GM19372 (cell line): ENCODE results near the gene EFCAB8.
"Not testable (repeated sequence)": the region's sequence is repeated elsewhere in the genome, so short reads cannot be mapped to it uniquely, and the experiment has no call there.

Experiments
- ATAC-seq: cut with Tn5 transposase; IDR thresholded peaks from one replicate; pipeline ENCODE4 v1.9.1; 2021; ENCODE audit warnings: mild to moderate bottlenecking, low read depth, moderate library complexity; ENCODE audit not compliant: unreplicated experiment

EFCAB8 gene

DNA sequence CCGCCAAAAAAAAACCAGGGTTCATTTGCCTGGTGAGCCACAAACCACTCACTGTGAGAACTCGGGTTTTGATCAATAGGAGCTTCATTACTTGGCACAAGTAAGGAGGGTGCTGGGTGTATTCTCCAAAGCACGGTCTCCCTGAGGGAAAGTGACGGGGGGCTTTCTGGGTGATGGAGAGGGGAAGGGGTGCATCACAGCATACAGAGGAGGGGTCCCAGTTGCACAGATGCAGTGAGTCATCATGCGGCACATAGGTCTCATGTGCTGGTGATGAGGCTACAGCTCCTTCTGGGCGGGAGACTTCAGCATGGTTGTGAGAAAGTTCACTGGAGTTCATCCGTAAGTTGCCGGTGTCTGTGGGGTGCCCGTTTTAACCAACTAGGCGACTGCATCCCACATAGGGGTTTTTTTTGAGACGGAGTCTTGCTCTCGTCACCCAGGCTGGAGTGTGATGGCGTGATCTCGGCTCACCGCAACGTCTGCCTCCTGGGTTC, 109.3 kb downstream of the EFCAB8 start:
- ATAC-seq = no peak

GRCh38 chr20:32968478-32969241, 109.9 kb downstream of the EFCAB8 start:
- no peak for ATAC-seq

- ATAC-seq = no peak
These were observed 110.8 kb downstream of the EFCAB8 start for GRCh38 chr20:32969356-32970114.

DNA sequence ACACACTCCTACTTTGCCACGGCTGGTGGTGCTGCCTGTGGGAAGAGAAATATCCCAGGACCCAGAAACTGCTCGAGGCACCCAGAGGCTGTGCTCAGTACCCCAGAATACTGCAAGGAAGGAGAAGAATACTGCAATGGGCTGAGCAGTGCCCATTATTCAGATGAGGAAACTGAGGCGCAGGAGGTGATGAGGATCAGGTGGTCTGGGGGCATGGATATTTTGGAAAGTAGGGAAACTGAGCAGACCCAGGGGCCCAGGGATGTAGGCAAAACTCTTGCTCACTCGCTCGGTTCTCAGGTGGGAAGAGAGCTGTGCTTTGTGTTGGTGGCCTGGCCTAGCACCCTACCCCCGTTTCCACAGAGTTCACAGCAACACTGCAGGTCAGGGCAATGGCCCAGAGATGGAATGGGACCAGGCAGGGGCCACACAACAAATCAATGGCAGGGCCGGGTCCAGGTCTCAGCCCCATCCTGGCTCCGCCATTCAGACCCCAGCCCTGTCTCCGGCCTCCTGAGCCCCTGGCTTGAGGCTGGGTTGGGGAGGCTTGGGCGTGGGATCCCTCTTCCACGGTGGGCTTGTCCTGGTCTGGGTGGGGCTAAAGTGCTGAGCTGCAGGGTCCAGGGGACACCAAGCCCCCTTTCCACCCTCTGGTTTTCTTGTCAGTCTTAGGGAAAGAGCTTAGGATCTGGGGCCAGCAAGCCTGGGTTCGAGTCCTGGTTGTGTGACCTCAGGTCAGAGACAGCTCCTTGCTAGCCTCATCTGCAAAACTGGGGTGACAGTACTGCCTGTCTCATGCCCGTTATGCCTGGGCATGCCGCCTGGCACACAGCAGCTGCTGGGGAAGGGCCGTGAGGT, 111.6 kb downstream of the EFCAB8 start:
- ATAC-seq = no peak

DNA sequence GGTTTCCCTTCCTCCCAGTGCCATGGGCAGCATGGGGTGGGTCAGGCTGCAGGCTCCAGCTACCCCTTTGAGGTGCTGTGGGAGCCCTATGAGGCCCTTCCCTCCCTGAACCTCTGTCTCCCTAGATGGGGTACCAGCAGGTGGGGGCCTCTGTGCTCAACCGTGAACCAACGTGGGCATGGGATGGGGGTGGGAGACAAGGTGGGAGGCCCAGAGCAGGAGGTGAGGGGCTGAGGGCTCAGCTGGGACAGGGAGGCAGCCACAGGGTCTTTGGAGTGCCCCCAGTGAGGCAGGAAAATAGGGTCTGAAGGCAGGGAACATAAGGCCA, 112.2 kb downstream of the EFCAB8 start:
- ATAC-seq = no peak

- peak; percentile 17 for ATAC-seq
These were observed 113.0 kb downstream of the EFCAB8 start for GRCh38 chr20:32971703-32972161.

DNA sequence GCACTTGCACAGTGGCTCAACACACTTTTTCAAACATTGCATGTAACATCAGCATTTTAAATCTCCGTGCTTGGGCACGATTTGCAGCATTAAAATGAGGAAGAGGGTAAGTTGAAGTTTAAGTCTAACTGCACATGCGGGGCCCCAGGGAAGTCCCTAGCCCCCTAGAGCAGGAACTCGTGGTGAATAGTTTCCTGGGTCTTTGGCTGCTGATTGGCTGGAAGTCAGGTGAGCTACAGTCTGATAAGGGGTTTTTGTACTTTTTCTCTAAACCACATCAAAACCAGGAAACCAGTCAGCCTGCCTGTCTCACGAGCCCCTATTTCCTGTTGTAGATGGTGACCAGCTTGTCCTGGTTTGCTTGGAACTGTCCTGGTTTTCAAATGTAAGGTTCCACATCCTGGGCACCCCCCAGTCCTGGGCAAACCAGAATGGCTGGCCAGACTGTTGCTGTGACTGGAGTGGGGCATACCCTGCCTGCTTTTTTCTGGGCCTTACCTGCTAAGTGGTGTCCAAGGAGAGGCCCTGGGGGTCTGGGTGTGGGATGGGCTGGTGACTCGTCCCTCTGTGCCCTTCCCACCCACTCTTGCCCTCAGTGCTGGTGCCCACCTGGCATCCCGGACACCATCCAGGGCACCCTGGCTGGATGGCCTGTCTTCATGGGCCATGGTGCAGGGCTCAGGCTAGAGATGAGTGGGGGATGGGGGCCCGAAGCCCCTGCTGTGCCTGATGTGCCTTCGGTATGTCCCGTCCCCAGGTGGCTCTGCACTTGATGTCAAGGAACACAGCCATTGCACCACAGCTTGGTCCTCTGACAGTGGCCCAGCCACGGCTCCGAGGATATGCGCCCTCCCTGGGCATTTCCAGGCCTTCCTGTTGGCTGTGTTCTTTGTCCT, 113.7 kb downstream of the EFCAB8 start:
- peak; percentile 90 for ATAC-seq

- ATAC-seq = no peak
These were observed 114.5 kb downstream of the EFCAB8 start for GRCh38 chr20:32973077-32973717.

- not testable (repeated sequence) for ATAC-seq
These were observed 115.7 kb downstream of the EFCAB8 start for GRCh38 chr20:32974204-32975064.

DNA sequence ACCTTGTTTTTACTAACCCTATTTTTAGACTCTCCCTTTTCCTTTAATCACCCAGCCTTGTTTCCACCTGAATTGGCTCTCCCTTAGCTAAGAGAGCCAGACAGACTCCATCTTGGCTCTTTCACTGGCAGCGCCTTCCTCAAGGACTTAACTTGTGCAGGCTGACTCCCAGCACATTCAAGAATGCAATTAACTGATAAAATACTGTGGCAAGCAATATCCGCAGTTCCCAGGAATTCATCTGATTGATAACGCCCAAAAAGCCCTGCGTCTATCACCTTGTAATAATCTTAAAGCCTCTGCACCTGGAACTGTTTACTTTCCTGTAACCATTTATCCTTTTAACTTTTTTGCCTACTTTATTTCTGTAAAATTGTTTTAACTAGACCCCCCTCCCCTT, 116.4 kb downstream of the EFCAB8 start:
- not testable (repeated sequence) for ATAC-seq

DNA sequence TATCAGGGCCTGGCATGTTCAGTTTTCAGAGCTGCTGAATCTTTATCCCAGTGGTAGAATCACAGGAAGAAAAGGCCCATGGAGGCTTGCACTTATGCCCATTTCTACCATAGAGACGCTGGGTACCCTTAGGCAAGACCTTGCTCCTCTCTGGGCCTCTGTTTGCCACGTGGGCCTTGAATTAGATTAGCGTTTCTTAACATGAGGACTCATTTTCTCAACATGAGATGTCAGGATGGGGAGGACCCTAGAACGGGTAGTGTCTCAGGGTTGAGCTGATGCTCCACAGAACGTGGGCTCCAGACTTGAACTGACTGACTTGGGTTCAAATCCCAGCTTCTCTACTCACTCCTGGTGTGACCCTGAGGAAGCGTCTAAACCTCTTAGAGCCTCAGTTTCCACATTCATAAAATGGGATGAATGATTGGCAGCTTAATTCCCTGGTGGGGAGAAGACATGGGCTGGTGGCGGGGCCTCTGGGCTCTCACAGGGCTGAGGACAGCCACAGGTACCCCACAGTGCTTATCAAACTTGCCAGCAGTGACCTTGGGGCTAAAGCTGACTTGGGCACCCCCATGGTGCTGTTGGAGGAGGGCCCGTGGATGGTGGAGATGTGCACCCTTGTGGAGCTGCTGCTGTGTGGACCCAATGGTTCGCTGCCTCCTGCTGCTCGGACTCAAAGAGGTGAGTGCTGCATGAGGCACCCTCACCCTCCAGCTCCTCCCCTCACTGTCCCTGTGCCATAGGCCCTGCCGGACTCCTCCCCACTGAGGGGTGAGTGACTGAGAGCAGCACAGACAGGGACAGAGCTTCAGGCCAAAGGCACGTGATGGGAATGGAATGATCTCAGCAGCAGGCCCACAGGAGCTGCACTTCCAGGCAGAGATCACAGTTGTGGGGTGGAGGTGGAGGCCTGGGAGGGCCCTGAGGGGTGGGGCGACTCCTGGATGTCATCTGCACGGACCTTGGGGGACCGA, 117.3 kb downstream of the EFCAB8 start:
- ATAC-seq = no peak

- ATAC-seq = no peak
These were observed 118.0 kb downstream of the EFCAB8 start for GRCh38 chr20:32976746-32977145.

DNA sequence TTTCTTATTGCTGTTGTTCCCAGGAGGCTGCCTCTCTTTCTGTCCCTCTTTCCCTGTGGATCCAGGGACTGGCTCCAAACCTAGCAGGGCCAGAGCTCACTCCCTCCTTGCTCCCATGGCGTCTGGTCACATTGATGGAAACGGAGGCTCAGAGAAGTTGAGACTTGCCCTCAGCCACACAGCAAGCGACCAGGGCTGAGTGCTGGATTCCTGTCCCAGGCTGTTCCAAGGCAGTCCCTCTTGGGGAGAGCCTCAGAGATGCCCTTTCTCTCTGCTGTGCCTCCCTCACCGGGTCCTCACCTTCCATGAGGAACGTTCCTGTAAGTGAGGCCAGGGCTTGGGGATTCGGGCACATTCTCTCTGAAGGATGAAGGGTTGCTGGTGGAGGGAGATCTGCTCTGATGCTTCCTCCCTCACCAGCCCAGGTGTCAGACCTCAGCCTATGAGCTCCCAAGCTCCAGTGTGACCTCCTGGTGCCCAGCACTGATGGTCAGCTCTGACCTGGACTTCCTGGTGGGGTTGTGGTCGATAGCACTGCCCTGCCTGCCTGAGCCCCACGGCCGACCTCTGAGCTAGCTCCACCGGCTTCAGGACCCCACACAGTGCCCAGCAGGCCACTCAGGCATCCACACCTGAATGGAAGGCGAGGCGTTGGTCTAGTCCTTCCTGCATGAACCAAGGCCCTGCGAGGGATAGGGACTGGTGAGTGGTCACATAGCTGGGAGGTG, 118.7 kb downstream of the EFCAB8 start:
- ATAC-seq = no peak

DNA sequence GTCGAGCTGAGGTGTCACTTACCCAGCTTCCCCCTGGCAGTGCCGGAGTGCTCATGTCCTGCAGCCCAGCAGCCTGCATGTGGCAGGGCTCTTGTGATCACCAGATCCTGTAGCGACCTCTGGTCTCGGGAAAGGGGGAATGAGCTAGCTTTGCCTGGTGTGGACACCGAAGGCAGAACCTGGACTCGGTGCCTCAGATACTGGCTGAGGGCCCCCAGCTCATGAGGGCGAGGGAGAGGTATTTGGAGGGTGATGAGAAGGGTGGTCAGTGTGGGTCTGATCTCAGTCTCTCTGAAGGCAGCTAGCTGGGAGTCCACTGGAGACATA, 119.2 kb downstream of the EFCAB8 start:
- ATAC-seq = no peak

- no peak for ATAC-seq
These were observed 120.7 kb downstream of the EFCAB8 start for GRCh38 chr20:32979201-32979998.
